Nephron (organoid): ENCODE measurements around the gene AIRE.
"Not testable (repeated sequence)": the region's sequence is repeated elsewhere in the genome, so short reads cannot be mapped to it uniquely, and the experiment has no call there.

ENCODE experiments used
- H3K27ac Mint-ChIP-seq, 3 experiments: 2 replicates each; pipeline ENCODE4 v1.8.0; 2020; ENCODE audit warnings: mixed read lengths in 3 of 3, mild to moderate bottlenecking in 2 of 3, moderate library complexity in 1 of 3
- H3K27me3 Mint-ChIP-seq: 2 replicates; pipeline ENCODE4 v1.8.0; 2021; ENCODE audit warnings: low read depth, mild to moderate bottlenecking, moderate library complexity, mixed read lengths
- H3K36me3 Mint-ChIP-seq: 2 replicates; pipeline ENCODE4 v1.8.0; 2020; ENCODE audit warnings: low read depth, mixed read lengths
- H3K4me1 Mint-ChIP-seq: 2 replicates; pipeline ENCODE4 v1.8.0; 2020; ENCODE audit warnings: mixed read lengths
- H3K4me3 Mint-ChIP-seq, 3 experiments: 2 replicates each; pipeline ENCODE4 v1.8.0; 2020; ENCODE audit warnings: mild to moderate bottlenecking in 3 of 3, mixed read lengths in 3 of 3, moderate library complexity in 2 of 3
- H3K9me3 Mint-ChIP-seq: 2 replicates; pipeline ENCODE4 v1.8.0; 2020; ENCODE audit warnings: mixed read lengths
- CTCF ChIP-seq, 3 experiments: fragments of 200-600 bp; sonication (generic); IDR thresholded peaks; one replicate each; pipeline ENCODE4 v1.5.0; 2021; ENCODE audit warnings: antibody characterized with exemption in 3 of 3; ENCODE audit not compliant: unreplicated experiment in 3 of 3

The AIRE gene

GRCh38 chr21:44334329-44335030, 48.8 kb downstream of the AIRE start:
- H3K27ac Mint-ChIP-seq: no peak overlapping the region
- peaks cover 4% of the 10 kb centered on the region for H3K36me3 Mint-ChIP-seq
- peaks cover 3% of the 10 kb centered on the region for H3K27me3 Mint-ChIP-seq
- H3K4me1 Mint-ChIP-seq: peaks cover 15% of the 10 kb centered on the region
- TF ChIP-seq CTCF (IDR thresholded peaks at IDR 0.05; ENCODE audit: unreplicated experiment in 3 of 3): no peak
- H3K9me3 Mint-ChIP-seq: no peaks in the 10 kb centered on the region
- H3K4me3 Mint-ChIP-seq: no peak overlapping the region

GRCh38 chr21:44335266-44336059, 49.8 kb downstream of the AIRE start:
- Mint-ChIP-seq H3K27me3 (peaks cover 3% of the 10 kb centered on the region), H3K27ac (no peak overlapping the region), H3K9me3 (no peaks in the 10 kb centered on the region), H3K4me1 (peaks cover 21% of the 10 kb centered on the region), H3K4me3 (no peak overlapping the region), H3K36me3 (peaks cover 4% of the 10 kb centered on the region)
- no peak for TF ChIP-seq CTCF (IDR thresholded peaks at IDR 0.05; ENCODE audit: unreplicated experiment in 3 of 3)

- Mint-ChIP-seq H3K27ac (peak overlapping the region; percentile 82 to 95 (median 89)), H3K4me3 (peak overlapping the region; percentile 72 to 88 (median 85)), H3K4me1 (peaks cover 24% of the 10 kb centered on the region), H3K36me3 (no peaks in the 10 kb centered on the region), H3K27me3 (peaks cover 6% of the 10 kb centered on the region), H3K9me3 (no peaks in the 10 kb centered on the region)
- TF ChIP-seq CTCF (IDR thresholded peaks at IDR 0.05; ENCODE audit: unreplicated experiment in 3 of 3): no peak
Observed at GRCh38 chr21:44337449-44337848, 51.8 kb downstream of the AIRE start.

GRCh38 chr21:44337941-44338895, 52.5 kb downstream of the AIRE start:
- peak overlapping the region; percentile 82 to 95 (median 89) for H3K27ac Mint-ChIP-seq
- no peaks in the 10 kb centered on the region for H3K9me3 Mint-ChIP-seq
- peaks cover 4% of the 10 kb centered on the region for H3K27me3 Mint-ChIP-seq
- H3K4me1 Mint-ChIP-seq: peaks cover 24% of the 10 kb centered on the region
- peak; percentile 27 to 45 (median 29) for TF ChIP-seq CTCF (IDR thresholded peaks at IDR 0.05; ENCODE audit: unreplicated experiment in 3 of 3)
- no peaks in the 10 kb centered on the region for H3K36me3 Mint-ChIP-seq
- peak overlapping the region; percentile 72 to 88 (median 85) for H3K4me3 Mint-ChIP-seq

GRCh38 chr21:44338971-44339910, 53.6 kb downstream of the AIRE start, which contains the start of gene CFAP410:
Gene CFAP410, minus strand, starts transcription at chr21:44339390. Its CDS starts 196 bp downstream, at chr21:44339194.
- no peak for TF ChIP-seq CTCF (IDR thresholded peaks at IDR 0.05; ENCODE audit: unreplicated experiment in 3 of 3)
- no peaks in the 10 kb centered on the region for H3K9me3 Mint-ChIP-seq
- peak within 1 kb of the TSS; percentile 84 to 93 (median 91) for H3K4me3 Mint-ChIP-seq
- H3K27me3 Mint-ChIP-seq: peaks cover 8% of the 10 kb centered on the region
- peak within 1 kb of the TSS; percentile 94 to 97 (median 95) for H3K27ac Mint-ChIP-seq
- no peaks in the 10 kb centered on the region for H3K36me3 Mint-ChIP-seq
- peaks cover 24% of the 10 kb centered on the region for H3K4me1 Mint-ChIP-seq

- H3K27me3 Mint-ChIP-seq, H3K36me3 Mint-ChIP-seq, H3K9me3 Mint-ChIP-seq: not testable (repeated sequence)
- peak overlapping the region; percentile 46 to 69 (median 56) for H3K4me3 Mint-ChIP-seq
- H3K4me1 Mint-ChIP-seq: peaks cover 24% of the 10 kb centered on the region
- H3K27ac Mint-ChIP-seq: peak overlapping the region in 1 of 3 experiments; percentile 31
Observed at GRCh38 chr21:44341726-44342458, 56.2 kb downstream of the AIRE start.

GRCh38 chr21:44342981-44343380, 57.3 kb downstream of the AIRE start:
- not testable (repeated sequence) for H3K27ac Mint-ChIP-seq, H3K27me3 Mint-ChIP-seq, H3K36me3 Mint-ChIP-seq, H3K9me3 Mint-ChIP-seq
- peak overlapping the region in 2 of 3 experiments; percentile 56 to 59 for H3K4me3 Mint-ChIP-seq
- peaks cover 15% of the 10 kb centered on the region for H3K4me1 Mint-ChIP-seq
